GM19240 (cell line): Measurements from ENCODE around the gene BIRC6.
"Not testable (repeated sequence)": the region's sequence is repeated elsewhere in the genome, so short reads cannot be mapped to it uniquely, and the experiment has no call there.

Experiments used
- DNase-seq: peaks from one replicate; pipeline ENCODE4 v3.0.0; 2011; ENCODE audit warnings: low spot score; ENCODE audit not compliant: insufficient read length

Gene BIRC6

GRCh38 chr2:32594573-32594972 lies 237.8 kb downstream of the BIRC6 start:
- no peak for DNase-seq

- no peak for DNase-seq
Measured at GRCh38 chr2:32611366-32611765, 254.5 kb downstream of the BIRC6 start.

GRCh38 chr2:32611771-32612170 lies 254.9 kb downstream of the BIRC6 start:
- DNase-seq = no peak

GRCh38 chr2:32614084-32614483 lies 257.3 kb downstream of the BIRC6 start:
- DNase-seq = no peak

- no peak for DNase-seq
Measured at GRCh38 chr2:32617599-32618189, 260.9 kb downstream of the BIRC6 start.

GRCh38 chr2:32622570-32623310 lies 265.9 kb downstream of the BIRC6 start:
- DNase-seq = no peak

GRCh38 chr2:32623311-32623706 lies 266.5 kb downstream of the BIRC6 start:
- no peak for DNase-seq

- no peak for DNase-seq
Measured at GRCh38 chr2:32624812-32625211, 268.0 kb downstream of the BIRC6 start.

- no peak for DNase-seq
Measured at GRCh38 chr2:32626639-32627221, 269.9 kb downstream of the BIRC6 start.

- DNase-seq = no peak
Measured at GRCh38 chr2:32627441-32627813, 270.6 kb downstream of the BIRC6 start.

- peak; percentile 89 for DNase-seq
Measured at GRCh38 chr2:32627814-32628579, 271.2 kb downstream of the BIRC6 start, which contains the start of gene TTC27. TSS of gene TTC27 (plus strand) at chr2:32628050. CDS start at chr2:32628293, 243 bp downstream.

GRCh38 chr2:32632089-32632488 lies 275.3 kb downstream of the BIRC6 start:
- DNase-seq = no peak

GRCh38 chr2:32633040-32633439 lies 276.2 kb downstream of the BIRC6 start:
- no peak for DNase-seq

- not testable (repeated sequence) for DNase-seq
Measured at GRCh38 chr2:32638548-32638947, 281.7 kb downstream of the BIRC6 start.

GRCh38 chr2:32641180-32641579 lies 284.4 kb downstream of the BIRC6 start:
- DNase-seq = no peak

- no peak for DNase-seq
Measured at GRCh38 chr2:32647180-32647651, 290.4 kb downstream of the BIRC6 start.

- no peak for DNase-seq
Measured at GRCh38 chr2:32652555-32653209, 295.9 kb downstream of the BIRC6 start.

- DNase-seq = no peak
Measured at GRCh38 chr2:32656069-32656468, 299.2 kb downstream of the BIRC6 start.

- DNase-seq = no peak
Measured at GRCh38 chr2:32663864-32664263, 307.0 kb downstream of the BIRC6 start.

- no peak for DNase-seq
Measured at GRCh38 chr2:32666704-32667103, 309.9 kb downstream of the BIRC6 start.

- no peak for DNase-seq
Measured at GRCh38 chr2:32668254-32668653, 311.4 kb downstream of the BIRC6 start.
